HG03571 (cell line): ENCODE results near the gene METTL24.

Experiments
- ATAC-seq: cut with Tn5 transposase; IDR thresholded peaks from one replicate; pipeline ENCODE4 v1.9.1; 2021; ENCODE audit not compliant: unreplicated experiment

Gene METTL24, protein sequence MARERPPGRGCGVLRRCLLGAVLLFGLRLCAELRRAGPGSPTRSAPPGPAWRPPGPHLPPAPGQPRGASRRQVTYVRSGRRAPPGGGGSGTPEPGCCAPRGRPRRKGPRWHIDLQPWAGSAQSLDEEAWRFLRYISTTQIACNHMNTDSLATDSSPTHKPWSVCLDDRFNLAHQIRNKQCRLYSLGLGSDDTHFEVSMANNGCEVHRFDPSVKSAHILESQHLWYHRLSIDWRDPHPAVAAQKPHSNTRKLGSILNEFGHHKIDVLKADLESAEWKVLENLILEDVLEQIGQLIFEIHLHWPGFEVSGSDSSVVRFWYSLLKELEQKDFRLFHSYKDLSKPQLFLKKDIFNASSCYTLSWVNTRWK

DNA sequence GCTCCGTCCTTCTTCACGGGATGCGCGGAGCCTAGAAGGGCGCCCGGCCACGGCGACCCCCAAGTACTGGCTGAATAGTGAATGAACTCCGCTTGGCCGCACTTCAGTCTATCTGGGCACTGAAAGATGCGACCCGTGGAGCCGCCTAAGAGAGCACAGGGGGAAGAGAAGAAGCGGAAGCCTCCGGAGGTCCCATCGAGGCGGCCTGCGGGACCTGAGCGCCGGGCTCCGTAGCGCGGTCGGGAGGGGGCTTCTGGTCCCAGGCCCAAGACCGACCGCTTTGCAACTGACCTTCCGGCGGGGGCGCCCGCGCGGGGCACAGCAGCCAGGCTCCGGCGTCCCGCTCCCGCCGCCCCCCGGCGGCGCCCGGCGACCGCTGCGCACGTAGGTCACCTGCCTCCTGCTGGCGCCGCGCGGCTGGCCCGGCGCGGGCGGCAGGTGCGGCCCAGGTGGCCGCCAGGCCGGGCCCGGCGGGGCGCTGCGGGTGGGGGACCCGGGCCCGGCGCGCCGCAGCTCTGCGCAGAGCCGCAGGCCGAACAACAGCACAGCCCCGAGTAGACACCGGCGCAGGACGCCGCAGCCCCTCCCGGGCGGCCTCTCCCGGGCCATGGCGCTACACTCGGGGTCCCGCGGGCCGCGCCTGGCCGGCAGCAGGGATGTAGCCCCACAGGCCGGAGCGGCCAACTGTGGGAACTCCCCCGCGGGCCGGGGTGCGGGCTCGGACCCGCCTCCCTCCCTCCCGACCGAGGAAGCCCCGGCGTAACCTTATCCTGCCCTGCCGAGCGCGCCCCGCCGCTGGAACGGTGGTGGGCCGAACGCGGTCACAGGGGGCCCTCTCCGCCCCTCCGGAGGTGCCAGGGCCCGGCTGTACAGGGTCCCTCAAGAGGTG, at the start of gene METTL24:
Gene METTL24, minus strand, starts transcription at position 686 of the 889 bp plus-strand sequence. Its CDS starts 77 bp downstream, at position 609.
- ATAC-seq: no peak

DNA sequence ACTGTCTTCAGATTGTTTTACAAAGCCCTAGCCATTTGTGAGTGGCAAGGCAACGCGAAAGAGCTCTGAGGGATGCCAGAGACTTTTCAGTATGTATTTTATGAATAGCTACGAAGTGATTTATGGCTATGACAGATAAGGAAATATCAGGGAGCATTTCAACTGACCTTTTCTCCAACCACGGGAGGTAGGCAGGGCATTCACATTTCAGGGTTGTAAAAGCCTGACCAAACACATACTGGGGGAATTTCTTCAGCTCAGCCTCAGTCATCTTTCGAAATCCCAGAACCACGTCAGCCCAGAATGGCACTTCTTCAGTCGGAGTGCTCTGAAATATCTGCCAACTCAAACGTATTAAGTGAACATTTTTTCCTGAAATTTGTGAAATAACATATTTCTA, 46.5 kb upstream of the METTL24 start:
- ATAC-seq: no peak

DNA sequence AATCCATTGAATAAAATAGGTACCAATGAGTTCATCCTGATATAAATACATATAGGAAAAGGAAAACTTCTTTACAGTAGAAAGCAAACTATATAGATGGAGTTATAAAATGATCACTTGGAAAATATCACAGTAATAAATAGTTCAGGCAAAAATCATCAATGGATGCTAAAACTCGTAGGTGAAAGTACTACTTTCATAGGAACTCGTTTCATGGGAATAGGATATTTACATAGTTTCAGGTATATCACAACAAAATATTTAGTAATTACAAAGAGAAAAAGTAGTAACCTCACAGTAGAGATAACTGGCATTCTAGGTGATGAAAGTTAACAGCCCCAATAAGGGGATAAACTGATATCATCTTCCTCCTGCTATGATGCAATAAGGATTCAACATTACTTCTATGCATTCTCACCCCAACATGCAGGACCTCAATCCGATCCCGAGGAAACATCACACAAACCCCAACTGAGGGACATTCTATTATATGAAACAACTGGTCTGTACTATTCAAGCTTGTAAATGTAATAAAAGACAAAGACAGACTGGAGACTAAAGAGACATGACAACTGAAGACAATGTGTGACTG, 43.5 kb upstream of the METTL24 start:
- ATAC-seq: no peak

DNA sequence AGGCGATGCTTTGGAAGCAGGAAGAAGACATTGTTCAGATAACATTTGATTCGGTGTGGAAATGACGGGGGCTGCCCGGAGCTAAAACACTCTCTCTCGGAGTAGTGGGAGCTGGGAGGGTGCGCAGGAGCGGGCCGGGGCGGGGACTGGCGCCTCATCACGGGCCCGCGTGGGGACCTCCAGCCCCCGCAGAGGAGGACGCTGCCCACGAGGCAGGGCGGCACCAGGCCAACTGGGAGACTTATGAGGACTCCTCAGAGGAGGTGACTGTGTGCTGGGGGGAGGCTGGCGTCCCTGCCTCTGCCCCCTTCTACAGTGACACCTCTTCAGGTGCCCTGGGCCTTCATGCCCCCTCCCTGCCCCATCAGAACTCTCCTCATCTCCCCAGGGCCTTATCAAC, 42.1 kb upstream of the METTL24 start:
- ATAC-seq: no peak

DNA sequence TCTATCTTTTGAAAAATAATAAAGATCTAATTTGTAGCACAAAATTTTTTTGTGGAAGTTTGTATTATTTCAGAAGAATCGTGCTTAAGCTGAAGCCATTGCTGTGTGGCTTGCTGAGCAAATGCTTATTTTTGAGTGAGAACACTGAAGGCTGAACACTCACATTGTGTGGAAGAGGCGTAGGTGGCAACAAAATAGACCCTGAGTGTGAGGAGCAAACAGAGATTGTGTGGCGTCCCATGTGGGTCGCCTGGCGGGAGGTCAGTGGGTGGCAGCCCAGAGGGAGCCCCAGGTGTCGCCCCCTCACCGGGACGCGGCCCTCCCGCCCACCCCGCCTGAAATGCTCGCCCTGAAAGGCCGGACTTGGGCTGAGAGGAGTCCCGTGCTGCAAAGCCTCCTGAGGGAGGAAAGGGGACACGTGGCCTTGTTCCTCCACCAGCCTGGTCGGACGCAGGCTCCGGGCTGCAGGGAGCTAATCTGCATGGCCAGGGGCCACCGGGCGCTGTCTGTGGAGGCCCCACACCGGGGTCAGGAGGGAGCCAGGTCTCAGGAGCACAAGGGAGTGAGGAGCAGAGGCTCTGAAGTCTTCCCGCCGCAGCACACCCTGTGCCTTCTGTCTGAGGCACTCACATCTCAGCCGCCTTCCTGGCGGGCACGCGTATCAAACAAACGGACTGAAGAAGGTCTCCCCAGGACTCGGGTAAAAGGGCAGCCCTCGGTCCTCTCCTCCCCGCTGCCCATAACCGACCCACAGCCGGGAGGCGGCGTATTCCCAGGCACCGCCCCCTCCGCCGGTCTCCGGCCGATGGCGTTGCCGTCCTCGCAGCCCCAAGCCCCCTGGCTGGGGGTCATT, 41.3 kb upstream of the METTL24 start:
- no peak for ATAC-seq

DNA sequence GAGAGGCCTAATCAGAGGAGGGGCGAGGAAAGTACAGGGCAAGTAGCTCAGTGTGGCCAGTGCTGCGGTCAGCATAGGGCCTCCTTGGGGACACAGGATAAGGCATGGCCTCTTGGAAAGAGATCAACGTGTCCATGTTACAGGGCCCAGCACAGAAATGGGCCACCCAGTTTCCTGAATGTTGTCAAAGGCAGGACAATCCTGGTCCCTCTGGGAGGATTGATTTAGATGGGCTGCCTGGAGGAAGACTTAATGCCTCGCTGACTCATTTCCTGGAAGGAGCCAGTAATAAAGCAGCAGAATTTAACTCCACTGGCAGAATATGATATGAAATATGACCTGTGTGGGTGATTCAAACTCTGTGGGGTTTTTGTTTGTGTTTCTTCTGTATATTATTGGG, 40.6 kb upstream of the METTL24 start:
- no peak for ATAC-seq

DNA sequence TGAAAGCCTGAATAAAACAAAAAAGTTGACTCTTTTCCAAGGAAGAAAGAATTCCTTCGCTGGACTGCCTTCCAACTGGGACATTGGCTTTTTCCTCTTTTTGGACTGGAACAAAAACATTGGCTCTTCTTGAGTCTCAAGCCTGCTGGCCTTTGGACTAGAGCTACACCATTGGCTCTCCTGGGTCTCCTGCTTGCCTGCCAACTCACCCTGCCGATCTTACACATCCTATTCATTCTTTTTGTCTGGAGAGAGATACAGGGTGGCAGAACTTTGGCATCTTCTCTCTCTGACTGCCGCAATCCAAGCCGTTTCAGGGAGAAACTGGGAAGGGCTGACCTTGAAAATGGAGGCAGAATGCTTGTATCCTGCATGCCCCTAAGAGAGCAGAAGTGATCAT, 37.1 kb upstream of the METTL24 start:
- no peak for ATAC-seq

DNA sequence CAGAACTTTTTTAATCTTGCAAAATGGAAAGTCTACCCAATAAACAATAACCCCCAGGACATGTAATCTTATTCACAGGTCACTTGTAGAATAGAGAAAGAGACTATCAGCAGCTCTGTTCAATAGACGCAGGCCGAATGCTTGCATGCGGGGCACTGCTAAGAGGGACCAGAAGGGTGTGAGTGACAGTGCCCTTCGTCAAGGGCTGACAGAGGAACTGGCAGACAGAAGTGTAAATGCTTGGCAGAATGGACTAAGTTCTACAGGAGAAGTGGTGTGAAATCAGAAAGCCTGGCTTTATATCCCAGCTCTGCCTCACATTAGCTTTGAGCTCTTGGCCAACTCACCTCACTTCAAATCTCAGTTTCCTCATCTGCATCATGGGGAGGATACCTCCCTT, 36.3 kb upstream of the METTL24 start:
- no peak for ATAC-seq

DNA sequence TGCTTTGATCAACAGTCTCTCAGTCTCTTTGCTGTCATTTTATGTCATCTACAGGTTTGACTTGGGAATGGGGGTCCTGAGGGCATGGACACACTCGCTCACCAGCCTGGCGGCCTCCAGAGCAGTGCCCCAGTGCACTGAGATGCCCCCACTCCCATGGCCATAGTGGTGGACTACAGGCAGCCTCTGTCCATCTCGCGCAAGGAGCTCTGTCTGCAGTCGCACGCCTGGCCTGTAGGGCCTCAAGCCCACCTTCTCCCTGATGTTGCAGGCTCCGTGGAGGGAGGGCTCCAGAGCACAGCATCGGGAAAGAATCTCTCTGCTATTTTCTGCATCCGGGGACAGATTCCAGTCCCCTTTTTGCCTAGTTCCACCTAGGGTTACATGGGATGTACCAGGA, 34.6 kb upstream of the METTL24 start:
- ATAC-seq: no peak

DNA sequence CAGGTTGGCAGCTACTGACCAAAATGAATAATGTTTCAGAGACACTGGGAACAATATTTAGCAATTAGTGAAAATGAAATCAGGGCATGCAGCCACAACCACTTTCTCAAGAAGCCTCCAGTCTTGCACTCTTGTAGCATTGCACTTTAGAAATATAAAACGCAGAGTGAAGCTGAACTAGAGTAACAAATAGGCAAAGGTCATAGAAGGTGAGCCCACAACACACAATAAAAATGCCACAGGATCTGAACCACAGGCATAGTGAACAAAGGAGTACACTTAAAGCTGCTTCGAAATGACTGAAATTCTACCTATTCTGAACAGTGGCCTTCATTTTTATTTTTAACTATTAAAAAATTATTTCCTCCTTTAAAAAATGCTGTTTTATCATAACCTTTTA, 32.3 kb upstream of the METTL24 start:
- ATAC-seq: no peak

DNA sequence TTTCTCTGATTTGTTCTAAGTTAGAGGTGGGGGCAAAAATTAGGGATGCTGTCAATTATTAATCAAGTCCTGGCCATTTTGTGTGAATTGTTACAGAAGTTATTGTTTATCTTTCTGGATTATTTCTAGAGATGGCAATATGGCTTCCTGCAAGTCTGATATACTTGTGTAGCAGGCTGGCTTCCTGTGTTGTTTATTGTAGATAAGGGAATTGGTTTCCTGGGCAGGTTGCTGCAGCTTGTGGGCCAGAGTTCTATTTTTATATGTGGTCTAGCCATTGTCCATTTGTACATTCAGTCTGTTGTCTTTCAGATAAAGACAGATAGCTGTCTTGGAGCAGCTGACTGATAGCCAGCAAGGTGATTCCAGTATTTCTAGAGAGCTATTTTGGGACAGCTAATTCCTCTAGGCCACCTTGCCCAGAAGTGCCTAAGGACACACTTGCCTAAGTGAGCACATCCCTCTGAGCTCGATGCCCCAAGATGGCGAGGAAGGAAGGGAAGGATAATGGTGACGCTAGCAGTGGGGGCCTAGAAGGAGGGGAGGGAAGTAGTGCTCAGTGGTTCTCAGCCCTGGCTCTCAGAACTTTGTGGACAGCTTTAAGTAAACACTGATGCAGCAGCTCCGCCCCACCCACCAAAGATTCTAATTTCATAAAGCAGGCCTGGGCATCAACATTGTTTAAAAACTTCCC, 31.7 kb upstream of the METTL24 start:
- no peak for ATAC-seq

DNA sequence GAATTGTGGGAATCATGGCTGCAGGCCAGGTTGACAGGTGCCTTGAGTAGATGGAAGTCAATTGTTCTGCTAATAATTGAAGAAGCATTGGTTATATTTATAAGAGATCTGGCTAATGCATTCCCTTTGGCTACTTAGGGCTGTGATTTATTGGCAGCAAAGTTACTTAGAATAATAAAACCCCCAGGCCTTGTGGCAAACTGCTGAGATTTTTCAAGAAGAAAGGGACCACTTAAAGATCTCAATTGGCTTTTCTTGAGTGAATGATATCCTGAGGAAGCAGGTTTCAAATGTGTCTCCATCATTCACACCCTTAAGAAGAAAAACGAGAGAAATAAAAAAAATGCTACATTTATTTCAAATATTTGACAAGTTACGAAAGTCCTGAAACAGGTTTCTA, 29.8 kb upstream of the METTL24 start:
- no peak for ATAC-seq

DNA sequence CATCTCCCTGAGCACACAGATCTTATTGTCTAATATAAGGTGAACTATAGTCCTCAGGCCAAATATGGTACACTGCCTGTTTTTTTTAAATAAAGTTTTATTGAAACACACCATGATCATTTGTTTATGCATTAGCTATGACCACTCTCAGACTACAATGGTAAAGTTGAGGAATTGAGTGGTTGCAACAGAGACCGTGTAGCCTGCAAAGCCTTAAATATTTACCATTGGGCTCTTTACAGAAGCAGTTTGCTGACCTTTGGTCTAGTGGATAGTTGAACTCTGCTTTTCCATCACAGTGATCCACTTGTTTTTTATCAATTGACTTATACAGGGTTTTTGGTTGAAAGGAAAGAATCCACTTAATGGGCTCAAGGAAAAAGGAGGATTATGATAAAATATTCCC, 27.3 kb upstream of the METTL24 start:
- ATAC-seq: no peak

DNA sequence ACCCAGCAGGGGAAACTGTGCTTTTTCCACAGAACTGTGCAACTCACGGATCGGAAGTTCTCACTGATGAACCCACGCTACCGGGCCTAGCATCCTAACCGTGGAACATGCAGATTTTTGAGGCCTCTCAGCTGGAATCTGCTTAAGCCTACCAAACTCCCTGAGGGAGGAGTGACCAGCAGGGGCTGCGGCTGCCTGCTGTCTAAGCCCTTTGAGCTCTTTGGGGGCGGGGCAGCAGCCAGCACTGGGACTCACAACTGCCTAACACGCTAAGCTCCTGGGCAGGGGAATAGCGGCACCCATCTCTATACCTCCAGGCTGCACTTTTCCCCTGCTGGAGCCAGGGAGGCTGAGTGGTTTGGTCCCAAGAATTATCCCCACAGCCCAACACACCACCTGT, 20.4 kb upstream of the METTL24 start:
- no peak for ATAC-seq

DNA sequence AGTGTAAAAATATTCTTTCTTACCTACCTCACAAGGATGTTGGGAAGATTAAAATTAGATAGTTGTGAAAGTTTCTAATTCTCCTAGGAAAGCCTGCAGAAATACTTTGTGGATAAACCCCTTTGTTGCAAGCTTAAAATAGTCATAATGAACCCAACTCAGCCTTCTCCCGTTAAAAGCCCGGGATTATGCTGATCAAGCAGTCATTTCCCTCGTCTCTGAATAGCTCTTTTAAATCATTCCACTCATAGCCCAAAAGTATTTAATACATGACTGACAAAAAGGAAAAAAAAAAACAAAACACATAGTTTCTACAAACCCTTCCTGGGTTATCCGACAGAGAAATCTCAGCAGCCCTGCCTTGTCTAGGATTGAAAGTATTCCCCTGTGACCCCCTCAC, 10.9 kb upstream of the METTL24 start:
- ATAC-seq: no peak

DNA sequence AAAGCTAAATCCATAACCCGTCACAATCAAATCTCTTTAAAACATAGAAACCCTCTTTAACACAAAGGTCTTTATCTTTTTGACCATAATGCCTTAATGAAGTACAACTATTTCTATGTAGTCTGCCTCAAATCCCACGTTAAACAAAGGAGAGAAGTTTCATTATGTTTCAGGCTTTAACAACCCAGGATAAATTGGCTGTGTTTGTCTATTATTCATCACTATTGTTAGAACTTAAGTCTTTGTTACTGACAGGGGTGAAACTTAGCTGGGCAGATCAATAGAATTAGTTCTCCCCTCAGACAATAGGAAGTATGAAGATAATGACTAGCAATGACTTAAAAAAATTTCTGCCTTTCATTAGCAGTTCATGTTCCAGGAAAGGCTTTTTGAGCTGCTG, 10.1 kb upstream of the METTL24 start:
- ATAC-seq: no peak

DNA sequence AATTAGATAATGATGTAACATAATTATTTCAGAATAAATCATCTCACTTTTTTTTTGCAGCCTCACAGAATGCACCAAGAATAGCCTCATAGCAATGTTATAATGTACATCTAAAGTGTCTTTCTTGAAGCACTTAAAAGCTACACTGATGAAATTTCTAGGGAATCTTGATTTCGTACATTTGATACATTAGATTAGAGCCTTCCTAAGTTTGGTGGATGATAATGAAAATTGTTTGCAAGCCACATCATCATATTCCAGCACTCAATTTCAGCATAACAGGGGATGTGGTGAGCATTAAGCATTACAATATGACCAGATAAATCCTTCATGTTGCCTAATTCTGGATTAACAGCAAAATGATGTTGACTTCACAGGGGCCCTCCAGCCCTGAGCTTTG, 9.7 kb upstream of the METTL24 start:
- ATAC-seq: no peak

DNA sequence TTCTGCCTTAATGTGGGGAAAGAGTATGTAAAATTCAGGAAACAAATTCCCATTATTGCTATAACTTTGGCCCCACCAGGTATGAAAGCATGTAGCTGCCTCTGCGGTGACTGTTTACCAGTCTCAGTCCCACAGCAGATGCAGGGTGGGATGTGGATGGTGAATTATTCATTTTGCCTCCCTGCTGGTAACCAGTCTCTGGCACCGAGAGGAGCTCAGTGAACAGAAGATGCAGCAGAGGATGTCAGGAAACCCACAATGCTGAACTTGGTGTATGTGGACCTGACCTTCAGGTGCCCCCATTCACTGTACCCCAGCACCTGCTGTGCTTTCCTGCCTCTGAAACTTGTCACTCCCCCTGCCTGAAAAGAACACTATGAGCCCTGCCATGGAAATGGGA, 8.8 kb upstream of the METTL24 start:
- no peak for ATAC-seq

DNA sequence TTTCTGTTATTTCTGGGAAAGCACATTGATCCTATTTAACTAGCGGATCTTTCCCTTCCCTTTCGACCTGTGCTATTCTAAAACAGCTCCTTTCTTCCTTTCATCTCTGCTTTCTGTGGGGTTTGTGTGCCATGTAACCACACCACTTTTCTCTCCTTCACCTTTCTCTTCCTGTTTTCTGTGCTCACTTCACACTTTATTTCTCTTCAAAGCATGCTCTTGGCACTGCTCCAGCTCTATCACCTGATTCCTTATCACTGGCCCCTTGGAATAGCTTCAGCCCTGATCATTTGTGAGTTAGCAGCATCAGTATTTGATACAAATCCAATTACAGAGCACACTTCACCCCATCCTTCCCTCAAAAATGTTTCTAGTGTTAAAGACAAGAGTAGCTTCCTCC, 8.1 kb upstream of the METTL24 start:
- ATAC-seq: no peak

DNA sequence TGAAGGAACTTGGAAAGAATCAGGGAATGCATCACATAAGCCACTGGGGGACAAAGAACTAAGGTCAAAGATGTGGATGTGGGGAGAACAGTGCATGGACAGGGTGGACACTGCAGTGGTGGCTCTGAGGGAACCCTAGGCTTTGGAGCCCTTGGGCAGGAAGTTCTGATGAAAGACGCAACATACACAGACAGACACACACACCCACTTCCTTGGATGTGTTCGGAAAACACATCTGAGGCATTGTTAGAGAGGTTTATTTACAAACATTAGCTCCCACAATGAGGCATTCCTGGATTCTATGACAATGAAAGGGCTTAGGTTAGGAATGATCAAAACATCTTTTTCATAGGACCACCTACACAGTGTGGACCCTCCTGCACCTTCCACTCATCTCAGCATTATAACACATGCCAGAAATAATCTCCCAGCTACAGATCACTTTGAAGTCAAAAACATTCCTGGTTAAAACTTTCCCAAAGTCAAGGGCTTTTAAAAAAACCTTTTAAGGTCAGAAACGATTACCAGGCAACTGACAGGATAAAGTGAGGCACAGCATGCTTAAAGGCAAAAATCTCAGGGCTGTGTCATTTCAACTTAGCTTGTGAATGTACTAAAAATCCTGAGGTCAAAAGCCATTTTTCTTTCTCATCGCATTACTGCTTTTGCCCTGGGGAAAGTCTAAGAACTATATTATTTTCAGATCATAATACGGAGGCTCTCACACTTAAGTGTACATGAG, 6.4 kb upstream of the METTL24 start:
- no peak for ATAC-seq
